GM12874 (cell line): ENCODE data around the gene NSMF.

Source experiments
- CTCF ChIP-seq: IDR thresholded peaks from 2 replicates; pipeline ENCODE4 v1.5.1; 2011; ENCODE audit warnings: low read depth, mild to moderate bottlenecking, control low read depth, low read length, moderate library complexity; ENCODE audit not compliant: insufficient read depth

Gene NSMF

GRCh38 chr9:137488906-137489305, 29.8 kb upstream of the NSMF start:
- TF ChIP-seq CTCF = no peak

GRCh38 chr9:137488327-137488653, 29.2 kb upstream of the NSMF start:
- TF ChIP-seq CTCF = no peak

GRCh38 chr9:137487454-137488326, 28.6 kb upstream of the NSMF start:
- no peak for TF ChIP-seq CTCF

GRCh38 chr9:137486545-137487453, 27.7 kb upstream of the NSMF start:
- TF ChIP-seq CTCF = no peak

GRCh38 chr9:137486141-137486490, 27.0 kb upstream of the NSMF start:
- TF ChIP-seq CTCF = no peak

GRCh38 chr9:137485343-137486140, 26.4 kb upstream of the NSMF start:
- TF ChIP-seq CTCF = no peak
